ENCODE results near the gene ZNF488.

Gene ZNF488

DNA sequence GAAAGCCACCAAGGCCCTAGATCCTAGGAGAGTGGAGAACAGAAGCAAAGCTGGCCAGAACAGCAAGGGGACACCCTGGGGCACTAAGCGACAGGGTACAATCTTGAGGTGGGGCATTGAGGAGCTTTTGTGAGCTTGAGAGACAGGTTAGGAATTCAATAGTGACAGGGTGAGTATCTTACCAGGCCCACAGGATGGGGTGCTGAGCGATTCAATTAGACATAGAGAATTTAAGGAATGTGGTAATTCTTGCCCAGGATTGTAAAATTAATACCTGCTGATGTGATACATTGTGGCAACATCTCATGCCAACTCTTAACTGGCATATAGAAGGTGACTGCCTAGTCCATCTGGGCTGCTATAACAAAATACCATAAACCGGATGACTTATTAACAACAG, 21.9 kb downstream of the ZNF488 start:
- Histone ChIP-seq H3K4me1 (ENCODE audit: control insufficient read depth, insufficient read depth, low read length) (no peaks in the 10 kb centered on the region), H3K27me3 (replicated peaks; ENCODE audit: control insufficient read depth, insufficient read depth, low read length) (peaks cover 41% of the 10 kb centered on the region), H3K36me3 (ENCODE audit: control insufficient read depth, insufficient read depth, low read length, severe bottlenecking) (no peaks in the 10 kb centered on the region), H3K4me3 (ENCODE audit: low read length) (no peak overlapping the region), H3K9me3 (ENCODE audit: control insufficient read depth, low read length) (no peaks in the 10 kb centered on the region), H3K9ac (ENCODE audit: low read length) (no peak overlapping the region)
- DNase-seq (ENCODE audit: low read depth): no peak

DNA sequence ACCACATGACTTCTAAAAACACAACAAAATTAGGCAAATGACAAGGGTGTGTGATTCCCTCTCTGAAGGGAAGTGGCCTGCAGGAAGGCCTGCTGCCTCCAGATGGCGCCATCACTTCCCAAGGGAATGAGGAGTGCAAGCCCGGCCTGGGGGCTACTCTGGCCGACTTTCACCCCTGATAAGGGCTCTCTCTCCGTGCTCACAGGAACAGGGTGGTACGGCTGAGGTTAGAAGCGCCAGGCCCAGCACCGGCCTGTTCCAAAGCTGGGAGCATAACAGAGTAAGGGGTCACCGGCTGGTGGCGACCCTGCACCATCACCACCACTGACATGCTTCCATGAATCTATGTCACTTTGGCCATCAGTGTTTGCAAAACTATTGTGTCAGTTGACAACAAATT, 22.8 kb downstream of the ZNF488 start:
- Histone ChIP-seq H3K9ac (ENCODE audit: low read length) (no peak overlapping the region), H3K4me3 (ENCODE audit: low read length) (no peak overlapping the region), H3K9me3 (ENCODE audit: control insufficient read depth, low read length) (no peaks in the 10 kb centered on the region), H3K4me1 (ENCODE audit: control insufficient read depth, insufficient read depth, low read length) (no peaks in the 10 kb centered on the region), H3K36me3 (ENCODE audit: control insufficient read depth, insufficient read depth, low read length, severe bottlenecking) (no peaks in the 10 kb centered on the region), H3K27me3 (replicated peaks; ENCODE audit: control insufficient read depth, insufficient read depth, low read length) (peaks cover 32% of the 10 kb centered on the region)
- DNase-seq (ENCODE audit: low read depth): peak; percentile 68

- Histone ChIP-seq H3K4me3 (ENCODE audit: low read length) (no peak overlapping the region), H3K9ac (ENCODE audit: low read length) (no peak overlapping the region), H3K27me3 (replicated peaks; ENCODE audit: control insufficient read depth, insufficient read depth, low read length) (peaks cover 29% of the 10 kb centered on the region), H3K36me3 (ENCODE audit: control insufficient read depth, insufficient read depth, low read length, severe bottlenecking) (no peaks in the 10 kb centered on the region), H3K4me1 (ENCODE audit: control insufficient read depth, insufficient read depth, low read length) (no peaks in the 10 kb centered on the region), H3K9me3 (ENCODE audit: control insufficient read depth, low read length) (no peaks in the 10 kb centered on the region)
- no peak for DNase-seq (ENCODE audit: low read depth)
Measured at GRCh38 chr10:47360419-47361040, 23.6 kb downstream of the ZNF488 start.

- H3K4me3 ChIP-seq (ENCODE audit: low read length): no peak overlapping the region
- DNase-seq (ENCODE audit: low read depth): no peak
- H3K27me3 ChIP-seq (replicated peaks; ENCODE audit: control insufficient read depth, insufficient read depth, low read length): peaks cover 22% of the 10 kb centered on the region
- H3K36me3 ChIP-seq (ENCODE audit: control insufficient read depth, insufficient read depth, low read length, severe bottlenecking): no peaks in the 10 kb centered on the region
- H3K4me1 ChIP-seq (ENCODE audit: control insufficient read depth, insufficient read depth, low read length): no peaks in the 10 kb centered on the region
- H3K9me3 ChIP-seq (ENCODE audit: control insufficient read depth, low read length): no peaks in the 10 kb centered on the region
- no peak overlapping the region for H3K9ac ChIP-seq (ENCODE audit: low read length)
Measured at GRCh38 chr10:47359626-47360418, 24.3 kb downstream of the ZNF488 start.

DNA sequence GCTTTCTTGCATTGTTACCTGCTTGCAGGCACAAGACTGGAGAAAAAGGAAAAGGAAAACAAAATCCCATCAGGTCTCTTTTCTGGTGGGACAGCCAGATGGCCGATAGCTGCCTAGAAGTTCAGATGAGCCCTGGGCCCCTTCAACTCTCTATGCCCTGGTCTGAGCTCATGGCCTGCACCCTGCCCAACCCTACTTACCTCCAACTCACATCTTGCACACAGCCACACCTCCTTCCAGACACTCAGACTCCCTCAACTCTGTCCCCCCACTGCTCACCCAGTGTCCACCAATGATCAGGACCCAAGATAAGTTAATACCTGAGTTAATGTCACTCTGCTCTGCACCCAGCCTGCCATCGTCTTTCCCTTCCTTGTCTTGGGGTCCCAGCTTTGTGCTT, 25.0 kb downstream of the ZNF488 start:
- Histone ChIP-seq H3K36me3 (ENCODE audit: control insufficient read depth, insufficient read depth, low read length, severe bottlenecking) (no peaks in the 10 kb centered on the region), H3K9ac (ENCODE audit: low read length) (no peak overlapping the region), H3K9me3 (ENCODE audit: control insufficient read depth, low read length) (no peaks in the 10 kb centered on the region), H3K27me3 (replicated peaks; ENCODE audit: control insufficient read depth, insufficient read depth, low read length) (peaks cover 15% of the 10 kb centered on the region), H3K4me1 (ENCODE audit: control insufficient read depth, insufficient read depth, low read length) (no peaks in the 10 kb centered on the region), H3K4me3 (ENCODE audit: low read length) (no peak overlapping the region)
- no peak for DNase-seq (ENCODE audit: low read depth)

- no peak overlapping the region for H3K4me3 ChIP-seq (ENCODE audit: low read length)
- no peak for DNase-seq (ENCODE audit: low read depth)
- H3K27me3 ChIP-seq (replicated peaks; ENCODE audit: control insufficient read depth, insufficient read depth, low read length): peaks cover 15% of the 10 kb centered on the region
- no peaks in the 10 kb centered on the region for H3K36me3 ChIP-seq (ENCODE audit: control insufficient read depth, insufficient read depth, low read length, severe bottlenecking)
- no peaks in the 10 kb centered on the region for H3K9me3 ChIP-seq (ENCODE audit: control insufficient read depth, low read length)
- no peaks in the 10 kb centered on the region for H3K4me1 ChIP-seq (ENCODE audit: control insufficient read depth, insufficient read depth, low read length)
- no peak overlapping the region for H3K9ac ChIP-seq (ENCODE audit: low read length)
Measured at GRCh38 chr10:47358457-47358856, 25.6 kb downstream of the ZNF488 start.

- Histone ChIP-seq H3K4me3 (ENCODE audit: low read length) (no peak overlapping the region), H3K27me3 (replicated peaks; ENCODE audit: control insufficient read depth, insufficient read depth, low read length) (peaks cover 15% of the 10 kb centered on the region), H3K9me3 (ENCODE audit: control insufficient read depth, low read length) (no peaks in the 10 kb centered on the region), H3K9ac (ENCODE audit: low read length) (no peak overlapping the region), H3K36me3 (ENCODE audit: control insufficient read depth, insufficient read depth, low read length, severe bottlenecking) (no peaks in the 10 kb centered on the region), H3K4me1 (ENCODE audit: control insufficient read depth, insufficient read depth, low read length) (no peaks in the 10 kb centered on the region)
- no peak for DNase-seq (ENCODE audit: low read depth)
Measured at GRCh38 chr10:47357911-47358310, 26.2 kb downstream of the ZNF488 start.

DNA sequence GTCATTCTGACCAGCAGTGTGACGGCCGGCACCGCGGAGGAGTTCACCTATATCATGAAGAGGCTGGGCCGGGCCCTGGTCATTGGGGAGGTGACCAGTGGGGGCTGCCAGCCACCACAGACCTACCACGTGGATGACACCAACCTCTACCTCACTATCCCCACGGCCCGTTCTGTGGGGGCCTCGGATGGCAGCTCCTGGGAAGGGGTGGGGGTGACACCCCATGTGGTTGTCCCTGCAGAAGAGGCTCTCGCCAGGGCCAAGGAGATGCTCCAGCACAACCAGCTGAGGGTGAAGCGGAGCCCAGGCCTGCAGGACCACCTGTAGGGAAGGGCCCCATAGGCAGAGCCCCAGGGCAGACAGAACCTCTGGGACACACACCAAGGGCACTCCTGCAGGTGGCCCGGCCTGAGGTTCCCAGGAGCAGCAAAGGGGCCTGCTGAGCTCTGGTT, 26.9 kb downstream of the ZNF488 start:
- H3K9ac ChIP-seq (ENCODE audit: low read length): no peak overlapping the region
- peaks cover 16% of the 10 kb centered on the region for H3K27me3 ChIP-seq (replicated peaks; ENCODE audit: control insufficient read depth, insufficient read depth, low read length)
- H3K4me3 ChIP-seq (ENCODE audit: low read length): no peak overlapping the region
- no peaks in the 10 kb centered on the region for H3K4me1 ChIP-seq (ENCODE audit: control insufficient read depth, insufficient read depth, low read length)
- no peaks in the 10 kb centered on the region for H3K36me3 ChIP-seq (ENCODE audit: control insufficient read depth, insufficient read depth, low read length, severe bottlenecking)
- H3K9me3 ChIP-seq (ENCODE audit: control insufficient read depth, low read length): no peaks in the 10 kb centered on the region
- no peak for DNase-seq (ENCODE audit: low read depth)

DNA sequence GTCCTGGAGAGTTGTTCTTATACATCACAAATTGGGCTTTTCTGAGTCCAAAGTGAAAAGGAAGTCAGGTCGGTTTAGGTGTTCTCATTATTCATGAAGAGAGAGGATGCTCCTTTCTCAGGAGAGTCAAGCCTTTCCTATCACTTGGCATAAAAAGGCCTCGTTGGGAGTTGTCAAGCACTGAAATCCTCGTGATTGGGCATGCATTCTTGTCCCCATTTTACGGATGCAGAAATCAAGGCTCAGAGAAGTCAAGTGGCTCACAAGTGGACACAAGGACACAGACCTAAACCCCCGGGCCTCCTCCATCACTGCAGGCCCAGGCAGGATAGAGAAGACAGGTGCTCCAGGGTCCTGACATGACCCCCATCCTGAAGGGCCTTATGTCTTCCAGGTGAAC, 27.4 kb downstream of the ZNF488 start:
- Histone ChIP-seq H3K27me3 (replicated peaks; ENCODE audit: control insufficient read depth, insufficient read depth, low read length) (peaks cover 14% of the 10 kb centered on the region), H3K4me1 (ENCODE audit: control insufficient read depth, insufficient read depth, low read length) (no peaks in the 10 kb centered on the region), H3K9me3 (ENCODE audit: control insufficient read depth, low read length) (no peaks in the 10 kb centered on the region), H3K36me3 (ENCODE audit: control insufficient read depth, insufficient read depth, low read length, severe bottlenecking) (no peaks in the 10 kb centered on the region), H3K9ac (ENCODE audit: low read length) (no peak overlapping the region), H3K4me3 (ENCODE audit: low read length) (no peak overlapping the region)
- no peak for DNase-seq (ENCODE audit: low read depth)

DNA sequence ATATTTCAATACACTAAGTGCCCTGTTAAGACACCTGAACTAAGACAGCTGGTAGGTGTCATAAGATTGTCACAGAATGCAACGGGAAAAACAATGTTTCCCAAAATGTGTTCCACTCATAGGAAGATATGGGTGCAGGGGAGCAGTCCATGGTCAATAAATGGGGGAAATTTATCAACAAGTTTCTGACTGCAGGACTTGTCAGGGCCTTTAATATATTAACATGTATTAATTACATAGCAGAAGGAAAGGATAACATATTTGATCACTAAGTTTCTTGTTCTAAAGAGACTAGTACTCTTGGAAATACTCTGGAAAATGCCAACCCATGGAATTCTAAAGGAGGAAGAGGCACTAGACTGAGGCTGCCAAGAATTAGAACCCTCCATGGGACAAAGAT, 29.2 kb downstream of the ZNF488 start:
- H3K9ac ChIP-seq (ENCODE audit: low read length): no peak overlapping the region
- no peaks in the 10 kb centered on the region for H3K9me3 ChIP-seq (ENCODE audit: control insufficient read depth, low read length)
- H3K4me1 ChIP-seq (ENCODE audit: control insufficient read depth, insufficient read depth, low read length): no peaks in the 10 kb centered on the region
- peaks cover 17% of the 10 kb centered on the region for H3K27me3 ChIP-seq (replicated peaks; ENCODE audit: control insufficient read depth, insufficient read depth, low read length)
- no peak overlapping the region for H3K4me3 ChIP-seq (ENCODE audit: low read length)
- no peak for DNase-seq (ENCODE audit: low read depth)
- H3K36me3 ChIP-seq (ENCODE audit: control insufficient read depth, insufficient read depth, low read length, severe bottlenecking): no peaks in the 10 kb centered on the region

GRCh38 chr10:47354165-47354564, 29.9 kb downstream of the ZNF488 start:
- no peaks in the 10 kb centered on the region for H3K36me3 ChIP-seq (ENCODE audit: control insufficient read depth, insufficient read depth, low read length, severe bottlenecking)
- H3K4me1 ChIP-seq (ENCODE audit: control insufficient read depth, insufficient read depth, low read length): no peaks in the 10 kb centered on the region
- peaks cover 17% of the 10 kb centered on the region for H3K27me3 ChIP-seq (replicated peaks; ENCODE audit: control insufficient read depth, insufficient read depth, low read length)
- no peak overlapping the region for H3K4me3 ChIP-seq (ENCODE audit: low read length)
- no peak for DNase-seq (ENCODE audit: low read depth)
- H3K9me3 ChIP-seq (ENCODE audit: control insufficient read depth, low read length): no peaks in the 10 kb centered on the region
- no peak overlapping the region for H3K9ac ChIP-seq (ENCODE audit: low read length)
